HepG2 (cell line): Measurements from ENCODE around the gene PRR19. TPM values are rescaled to one million over a fixed set of nuclear protein-coding genes. Genes with fewer than 3 reads are reported as not detected.

Source experiments
- AHR ChIP-seq: IDR thresholded peaks from 2 replicates; pipeline ENCODE4 v1.6.1; 2018; ENCODE audit warnings: missing genetic modification reagents, missing compliant biosample characterization
- CBX1 ChIP-seq: IDR thresholded peaks from one replicate; pipeline ENCODE4 v1.6.1; 2016; ENCODE audit warnings: antibody characterized with exemption, low read depth
- ERF ChIP-seq: IDR thresholded peaks from 2 replicates; pipeline ENCODE4 v1.6.1; 2018; ENCODE audit warnings: missing biosample characterization, missing genetic modification reagents
- GABPA ChIP-seq, 2 experiments: IDR thresholded peaks; 2 replicates each; pipeline ENCODE4 v1.6.1; 2011 to 2016; ENCODE audit warnings: low read depth in 2 of 2, low read length in 1 of 2, missing biosample characterization in 1 of 2, missing genetic modification characterization in 1 of 2
- HMGXB4 ChIP-seq, 2 experiments: sonication (generic) in 1 of 2; formaldehyde crosslinking in 1 of 2; IDR thresholded peaks; 2 replicates each; pipeline versions ENCODE4 v1.4.0 to v1.6.1; 2018 to 2020; ENCODE audit warnings: missing genetic modification reagents in 2 of 2, borderline replicate concordance in 1 of 2, low read depth in 1 of 2, mild to moderate bottlenecking in 1 of 2, missing biosample characterization in 1 of 2
- KMT2B ChIP-seq: IDR thresholded peaks from 2 replicates; pipeline ENCODE4 v1.6.1; 2016; ENCODE audit warnings: missing genetic modification reagents, missing compliant biosample characterization
- MEIS2 ChIP-seq: sonication (generic); formaldehyde crosslinking; IDR thresholded peaks from 2 replicates; pipeline ENCODE4 v1.9.0; 2021; ENCODE audit warnings: mild to moderate bottlenecking, missing genetic modification reagents
- MXD4 ChIP-seq: IDR thresholded peaks from 2 replicates; pipeline ENCODE4 v1.6.1; 2016; ENCODE audit warnings: mild to moderate bottlenecking, missing biosample characterization, missing genetic modification reagents
- NFKBIZ ChIP-seq: IDR thresholded peaks from 2 replicates; pipeline ENCODE4 v1.6.1; 2018; ENCODE audit warnings: missing genetic modification reagents, missing compliant biosample characterization
- POLR2A ChIP-seq, 2 experiments: IDR thresholded peaks; 2 replicates each; pipeline ENCODE4 v1.6.1; 2011; ENCODE audit warnings: low read depth in 2 of 2, low read length in 2 of 2, mild to moderate bottlenecking in 1 of 2, moderate library complexity in 1 of 2; ENCODE audit not compliant: insufficient read depth in 1 of 2
- POLR2G ChIP-seq: fragments of 200-400 bp; formaldehyde crosslinking; IDR thresholded peaks from 2 replicates; pipeline ENCODE4 v1.6.1; 2018; ENCODE audit warnings: mild to moderate bottlenecking, low read depth, low read length, moderate library complexity
- TFE3 ChIP-seq: IDR thresholded peaks from 2 replicates; pipeline ENCODE4 v1.6.1; 2016
- TGIF2 ChIP-seq: IDR thresholded peaks from 2 replicates; pipeline ENCODE4 v1.6.1; 2016; ENCODE audit warnings: control low read depth, missing compliant biosample characterization
- THAP11 ChIP-seq: IDR thresholded peaks from 2 replicates; pipeline ENCODE4 v1.6.1; 2016; ENCODE audit warnings: missing biosample characterization, missing genetic modification reagents
- YEATS4 ChIP-seq: sonication (generic); formaldehyde crosslinking; IDR thresholded peaks from 2 replicates; pipeline ENCODE4 v1.4.0; 2020; ENCODE audit warnings: missing genetic modification reagents, borderline replicate concordance
- ZNF691 ChIP-seq: sonication (generic); formaldehyde crosslinking; IDR thresholded peaks from 2 replicates; pipeline ENCODE4 v1.4.0; 2020; ENCODE audit warnings: missing genetic modification reagents, low read depth, mild to moderate bottlenecking, borderline replicate concordance
- ZNF800 ChIP-seq: sonication (generic); formaldehyde crosslinking; IDR thresholded peaks from 2 replicates; pipeline ENCODE4 v1.4.0; 2020; ENCODE audit warnings: missing genetic modification reagents
- polyA plus RNA-seq, 8 experiments: library from polyadenylated mRNA; depleted of rRNA in 3 of 8; stranded (reverse) in 7 of 8; unstranded in 1 of 8; fragments of >200 nt; fragmentation: Illumina TruSeq in 4 of 8; extraction: Trizol in 4 of 8; gene quantifications; 2 replicates each; pipeline versions ENCODE4 v1.2.1 to v1.2.3, GENCODE V29; 2011 to 2016; ENCODE audit warnings: low read depth in 4 of 8, missing spikeins in 1 of 8, mixed read lengths in 1 of 8; ENCODE audit not compliant: insufficient read depth in 1 of 8
- total RNA-seq, 5 experiments: library from RNA; depleted of rRNA; stranded (reverse); fragments of >200 nt; fragmentation: Illumina TruSeq; extraction: Trizol; gene quantifications; 2 replicates each; pipeline ENCODE4 v1.2.3, GENCODE V29; 2016; ENCODE audit warnings: low read depth in 1 of 5
- TF ChIP-seq, protein P1 (sequence below): sonication (generic); formaldehyde crosslinking; conservative IDR thresholded peaks from 2 replicates; pipeline ENCODE4 v1.4.0; 2020; ENCODE audit warnings: mild to moderate bottlenecking, missing genetic modification reagents, moderate library complexity

Gene PRR19
- total and polyA plus RNA-seq, 2 of the 13 experiments (the other 11 are each of a cell fraction or from before 2014, with no cell fraction given) = 0.21 to 0.33 TPM

DNA sequence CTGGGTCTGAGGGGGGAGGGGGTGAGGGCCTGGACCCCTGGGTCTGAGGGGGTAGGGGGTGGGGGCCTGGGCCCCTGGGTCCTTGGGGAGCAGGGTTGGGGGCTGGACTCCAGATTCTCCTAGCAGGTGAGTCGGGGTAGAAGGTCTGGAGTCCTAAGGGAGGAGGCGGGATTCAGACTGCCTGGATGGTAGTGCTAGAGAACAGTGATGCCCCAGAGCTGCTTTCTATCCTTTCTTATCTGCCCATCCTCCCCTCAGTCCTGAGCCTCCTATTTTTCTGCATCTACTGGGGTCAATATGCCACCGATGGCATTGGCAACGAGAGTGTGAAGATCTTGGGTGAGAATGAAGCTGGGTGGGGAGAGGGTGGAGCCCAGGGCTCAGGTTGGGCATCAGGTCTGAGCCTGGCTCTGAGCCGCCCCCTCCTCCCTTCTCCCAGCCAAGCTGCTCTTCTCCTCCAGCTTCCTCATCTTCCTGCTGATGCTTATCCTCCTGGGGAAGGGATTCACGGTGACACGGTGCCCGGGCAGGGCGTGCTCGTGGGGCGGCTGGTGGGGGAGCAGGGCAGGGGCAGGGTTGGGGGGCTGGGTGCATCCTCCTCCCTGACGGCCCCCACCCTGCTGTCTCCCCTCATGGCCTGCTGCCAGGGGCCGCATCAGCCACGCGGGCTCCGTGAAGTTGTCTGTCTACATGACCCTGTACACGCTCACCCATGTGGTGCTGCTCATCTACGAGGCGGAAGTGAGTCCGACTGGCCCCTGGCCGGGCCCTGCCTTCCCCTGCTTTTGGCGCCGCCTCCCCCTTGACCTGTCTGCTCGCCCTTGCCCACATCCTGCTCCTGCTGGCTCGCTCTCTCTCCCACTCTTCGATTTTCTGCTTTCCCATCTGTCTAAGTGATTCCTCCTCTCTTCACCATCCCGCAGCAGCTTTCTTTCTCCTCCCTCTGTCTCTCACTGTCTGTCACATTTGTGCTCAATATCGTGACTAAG, 14.6 kb downstream of the PRR19 start (continued):
- TF ChIP-seq ZNF691 (CRISPR knock-in tag) (0 out of 2 replicates have a peak, but pooled peaks have one; percentile 35), POLR2A (IDR thresholded peaks at IDR 0.05; ENCODE audit: insufficient read depth in 1 of 2, low read depth in 2 of 2, low read length in 2 of 2) (peak in 1 of 2 experiments; percentile 65; a peak in 2 of 4 replicates), TFE3 (CRISPR knock-in tag) (peak; percentile 56; the same call in 1 of the 2 replicates), CBX1 (no peak), GABPA (IDR thresholded peaks at IDR 0.05; ENCODE audit: low read depth, low read length) (peak; percentile 50), GABPA (CRISPR knock-in tag; IDR thresholded peaks at IDR 0.05; ENCODE audit: low read depth) (peak; percentile 72), THAP11 (CRISPR knock-in tag) (peak; percentile 57), NFKBIZ (CRISPR knock-in tag) (0 out of 2 replicates have a peak, but pooled peaks have one; percentile 39), AHR (0 out of 2 replicates have a peak, but pooled peaks have one; percentile 51), HMGXB4 (CRISPR knock-in tag; IDR thresholded peaks at IDR 0.05; ENCODE audit: borderline replicate concordance in 1 of 2, low read depth in 1 of 2) (peak; percentile 28 to 50; a peak in 2 of 4 replicates), YEATS4 (peak; percentile 45; the same call in 1 of the 2 replicates), MEIS2 (CRISPR knock-in tag) (no peak), POLR2G (peak; percentile 71), ZNF800 (no peak), TGIF2 (CRISPR knock-in tag) (peak; percentile 68; the same call in 1 of the 2 replicates), KMT2B (0 out of 2 replicates have a peak, but pooled peaks have one; percentile 20), ERF (CRISPR knock-in tag) (peak; percentile 67; the same call in 1 of the 2 replicates), MXD4 (CRISPR knock-in tag) (peak; percentile 42; the same call in 1 of the 2 replicates)
- TF ChIP-seq, protein P1, sequence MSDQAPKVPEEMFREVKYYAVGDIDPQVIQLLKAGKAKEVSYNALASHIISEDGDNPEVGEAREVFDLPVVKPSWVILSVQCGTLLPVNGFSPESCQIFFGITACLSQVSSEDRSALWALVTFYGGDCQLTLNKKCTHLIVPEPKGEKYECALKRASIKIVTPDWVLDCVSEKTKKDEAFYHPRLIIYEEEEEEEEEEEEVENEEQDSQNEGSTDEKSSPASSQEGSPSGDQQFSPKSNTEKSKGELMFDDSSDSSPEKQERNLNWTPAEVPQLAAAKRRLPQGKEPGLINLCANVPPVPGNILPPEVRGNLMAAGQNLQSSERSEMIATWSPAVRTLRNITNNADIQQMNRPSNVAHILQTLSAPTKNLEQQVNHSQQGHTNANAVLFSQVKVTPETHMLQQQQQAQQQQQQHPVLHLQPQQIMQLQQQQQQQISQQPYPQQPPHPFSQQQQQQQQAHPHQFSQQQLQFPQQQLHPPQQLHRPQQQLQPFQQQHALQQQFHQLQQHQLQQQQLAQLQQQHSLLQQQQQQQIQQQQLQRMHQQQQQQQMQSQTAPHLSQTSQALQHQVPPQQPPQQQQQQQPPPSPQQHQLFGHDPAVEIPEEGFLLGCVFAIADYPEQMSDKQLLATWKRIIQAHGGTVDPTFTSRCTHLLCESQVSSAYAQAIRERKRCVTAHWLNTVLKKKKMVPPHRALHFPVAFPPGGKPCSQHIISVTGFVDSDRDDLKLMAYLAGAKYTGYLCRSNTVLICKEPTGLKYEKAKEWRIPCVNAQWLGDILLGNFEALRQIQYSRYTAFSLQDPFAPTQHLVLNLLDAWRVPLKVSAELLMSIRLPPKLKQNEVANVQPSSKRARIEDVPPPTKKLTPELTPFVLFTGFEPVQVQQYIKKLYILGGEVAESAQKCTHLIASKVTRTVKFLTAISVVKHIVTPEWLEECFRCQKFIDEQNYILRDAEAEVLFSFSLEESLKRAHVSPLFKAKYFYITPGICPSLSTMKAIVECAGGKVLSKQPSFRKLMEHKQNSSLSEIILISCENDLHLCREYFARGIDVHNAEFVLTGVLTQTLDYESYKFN (CRISPR knock-in tag) = 0 out of 2 replicates have a peak, but pooled peaks have one; percentile 38
